ENCODE measurements around the gene MYMK. TPM values are rescaled to one million over a fixed set of nuclear protein-coding genes. Genes with fewer than 3 reads are reported as not detected.

The MYMK gene, protein sequence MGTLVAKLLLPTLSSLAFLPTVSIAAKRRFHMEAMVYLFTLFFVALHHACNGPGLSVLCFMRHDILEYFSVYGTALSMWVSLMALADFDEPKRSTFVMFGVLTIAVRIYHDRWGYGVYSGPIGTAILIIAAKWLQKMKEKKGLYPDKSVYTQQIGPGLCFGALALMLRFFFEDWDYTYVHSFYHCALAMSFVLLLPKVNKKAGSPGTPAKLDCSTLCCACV
- total RNA-seq: not detected in 2 replicates

GRCh38 chr9:133524679-133525228 is at the start of gene MYMK:
TSS of gene MYMK (minus strand) at chr9:133524959. CDS start at chr9:133524844, 115 bp downstream.

GRCh38 chr9:133534346-133535291 is 9.9 kb upstream of the MYMK start, which contains the start of gene ADAMTSL2:
TSS of gene ADAMTSL2 (plus strand) at chr9:133534704. CDS start at chr9:133536713, 2,009 bp downstream.

GRCh38 chr9:133478851-133479711 is 45.7 kb downstream of the MYMK start, which contains the start of gene SLC2A6:
TSS of gene SLC2A6 (minus strand) at chr9:133479099. CDS start at chr9:133479059, 40 bp downstream.

Other genes with a start within 250 kb of the MYMK start
- not detected in 2 replicates for gene ABO, start 249.8 kb downstream of the MYMK start, total RNA-seq
- 14.3 and 23.1 TPM in 2 replicates for gene SURF6, start 188.8 kb downstream of the MYMK start, total RNA-seq
- gene MED22, start 176.8 kb downstream of the MYMK start, total RNA-seq: 20.7 and 30.9 TPM in 2 replicates
- 2,808 and 3,173 TPM in 2 replicates for gene RPL7A, start 176.7 kb downstream of the MYMK start, total RNA-seq
- 24.5 and 26.9 TPM in 2 replicates for gene SURF1, start 168.5 kb downstream of the MYMK start, total RNA-seq
- gene SURF2, start 168.4 kb downstream of the MYMK start, total RNA-seq: 8.7 and 27.4 TPM in 2 replicates
- gene SURF4, start 148.9 kb downstream of the MYMK start, total RNA-seq: 391 and 461 TPM in 2 replicates
- gene STKLD1, start 148.6 kb downstream of the MYMK start, total RNA-seq: not detected in 2 replicates
- gene REXO4, start 106.9 kb downstream of the MYMK start, total RNA-seq: 17.9 and 25.1 TPM in 2 replicates
- 1.4 and 1.5 TPM in 2 replicates for gene ADAMTS13, start 102.6 kb downstream of the MYMK start, total RNA-seq
- 4.2 and 9.9 TPM in 2 replicates for gene CACFD1, start 65.0 kb downstream of the MYMK start, total RNA-seq
- gene SLC2A6, start 45.9 kb downstream of the MYMK start, total RNA-seq: 50.4 and 66.9 TPM in 2 replicates
- 52.5 and 53.6 TPM in 2 replicates for gene ADAMTSL2, start 9.7 kb upstream of the MYMK start, total RNA-seq
- gene FAM163B, start 84.4 kb upstream of the MYMK start, total RNA-seq: 4.4 and 4.5 TPM in 2 replicates
- not detected in 2 replicates for gene DBH, start 111.4 kb upstream of the MYMK start, total RNA-seq
- gene SARDH, start 213.4 kb upstream of the MYMK start, total RNA-seq: 17.9 and 25.9 TPM in 2 replicates

All from cardiac atrium fibroblast (primary cell).